Subcutaneous abdominal adipose tissue (tissue), 5 donors: ENCODE measurements around the gene SELENOO.
A peak's percentile ranks its signal among the peaks of the same experiment; 100 is the strongest.

ENCODE experiments used
- H3K27ac ChIP-seq: one replicate; pipeline ENCODE4 v1.7.0; 2013; ENCODE audit warnings: low read depth, mild to moderate bottlenecking, inconsistent platforms, low read length, moderate library complexity
- H3K27me3 ChIP-seq, 5 donors: one replicate each; pipeline ENCODE4 v1.7.0; 2013; ENCODE audit warnings: low read length in 5 of 5, inconsistent platforms in 1 of 5; ENCODE audit not compliant: control insufficient read depth in 5 of 5, insufficient read depth in 4 of 5
- H3K36me3 ChIP-seq, 5 donors: one replicate each; pipeline ENCODE4 v1.7.0; 2013; ENCODE audit warnings: low read length in 5 of 5; ENCODE audit not compliant: control insufficient read depth in 5 of 5, insufficient read depth in 5 of 5
- H3K4me1 ChIP-seq, 5 donors: one replicate each; pipeline ENCODE4 v1.7.0; 2013; ENCODE audit warnings: low read length in 5 of 5, mild to moderate bottlenecking in 3 of 5, moderate library complexity in 1 of 5; ENCODE audit not compliant: control insufficient read depth in 5 of 5, insufficient read depth in 5 of 5
- H3K4me3 ChIP-seq, 5 donors: one replicate each; pipeline ENCODE4 v1.7.0; 2013; ENCODE audit warnings: low read length in 5 of 5, low read depth in 1 of 5
- H3K9ac ChIP-seq, 5 donors: one replicate each; pipeline ENCODE4 v1.7.0; 2013; ENCODE audit warnings: low read length in 5 of 5, mild to moderate bottlenecking in 4 of 5, moderate library complexity in 3 of 5
- H3K9me3 ChIP-seq, 5 donors: one replicate each; pipeline ENCODE4 v1.7.0; 2013; ENCODE audit warnings: low read length in 5 of 5; ENCODE audit not compliant: control insufficient read depth in 5 of 5
- donor health status: healthy.
- donor health status: healthy.
- donor health status: healthy.
- donor health status: healthy.
- donor health status: healthy.

The SELENOO gene

DNA sequence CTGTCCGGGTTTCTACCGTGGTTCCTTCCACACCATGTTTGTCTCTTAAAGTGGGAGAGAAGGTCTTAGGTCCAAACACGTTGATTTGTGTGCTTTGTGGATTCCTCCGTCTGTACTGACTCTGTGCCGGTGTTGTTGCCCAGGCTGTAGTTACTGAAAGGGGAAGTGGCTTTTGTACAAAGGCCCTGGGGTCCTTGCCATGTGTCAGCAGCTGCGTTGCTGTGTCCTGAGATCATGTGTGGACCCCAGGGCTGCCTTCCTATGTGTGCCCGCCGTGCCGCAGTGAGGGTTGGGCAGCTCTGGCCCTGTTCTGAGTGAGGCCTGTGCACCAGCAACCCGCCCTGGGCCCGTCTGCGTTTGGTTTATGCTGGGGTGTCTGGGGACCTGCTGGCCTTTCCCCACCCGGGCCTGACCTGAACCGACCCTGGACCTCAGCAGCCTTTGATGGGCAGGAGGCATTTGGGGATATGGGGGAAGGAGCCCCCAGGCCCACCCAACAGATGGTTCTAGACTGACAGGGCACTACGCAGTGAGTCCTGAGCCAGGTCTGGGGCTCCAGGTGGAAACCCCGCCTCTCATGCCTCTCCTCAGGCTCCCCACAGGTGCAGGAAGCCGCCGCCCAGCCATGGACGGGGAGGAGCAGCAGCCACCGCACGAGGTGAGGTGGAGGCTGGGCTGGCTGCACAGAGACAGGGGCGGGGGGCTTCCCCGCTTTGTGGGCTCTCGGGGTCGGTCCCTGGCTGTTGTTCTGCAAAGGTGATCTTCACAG lies 8.2 kb upstream of the SELENOO start:
- Histone ChIP-seq H3K27me3 (no peaks in the 10 kb centered on the region), H3K9me3 (no peaks in the 10 kb centered on the region), H3K27ac (no peak overlapping the region), H3K9ac (no peak overlapping the region), H3K4me1 (peaks cover 3 to 41% (median 37%) of the 10 kb centered on the region in 5 donors), H3K36me3 (peaks cover 0 to 45% (median 31%) of the 10 kb centered on the region in 5 donors), H3K4me3 (no peak overlapping the region)

DNA sequence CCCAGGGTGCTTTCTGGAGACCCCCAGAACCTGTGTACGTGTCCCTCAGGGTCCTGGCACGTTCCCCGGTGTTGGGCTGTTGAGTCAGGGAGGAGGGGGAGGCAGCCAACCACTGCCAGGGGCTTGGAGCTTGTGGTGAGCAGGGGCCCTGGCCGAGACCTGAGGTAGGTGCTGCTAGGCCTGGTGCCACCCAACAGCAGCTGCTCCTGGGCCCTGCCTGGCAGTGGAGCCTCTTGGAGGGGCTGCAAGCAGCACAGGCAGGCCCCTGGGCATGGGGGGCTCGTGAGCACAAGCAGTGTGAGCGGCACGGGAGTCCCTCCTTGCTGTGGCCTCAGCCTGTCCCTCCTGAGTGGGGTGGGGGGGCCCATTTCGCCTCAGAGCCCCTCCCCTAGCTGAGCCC lies 7.2 kb upstream of the SELENOO start:
- H3K4me1 ChIP-seq, result peaks cover 3 to 41% (median 37%) of the 10 kb centered on the region in 5 donors
- no peak overlapping the region for H3K9ac ChIP-seq
- H3K9me3 ChIP-seq, result no peaks in the 10 kb centered on the region
- no peak overlapping the region for H3K4me3 ChIP-seq
- H3K27me3 ChIP-seq, result no peaks in the 10 kb centered on the region
- no peak overlapping the region for H3K27ac ChIP-seq
- peaks cover 0 to 50% (median 35%) of the 10 kb centered on the region in 5 donors for H3K36me3 ChIP-seq

GRCh38 chr22:50194037-50194805 lies 6.6 kb upstream of the SELENOO start:
- Histone ChIP-seq H3K4me3 (no peak overlapping the region), H3K27me3 (no peaks in the 10 kb centered on the region), H3K9me3 (no peaks in the 10 kb centered on the region), H3K9ac (no peak overlapping the region), H3K4me1 (peaks cover 3 to 38% (median 34%) of the 10 kb centered on the region in 5 donors), H3K27ac (no peak overlapping the region), H3K36me3 (peaks cover 0 to 51% (median 35%) of the 10 kb centered on the region in 5 donors)

DNA sequence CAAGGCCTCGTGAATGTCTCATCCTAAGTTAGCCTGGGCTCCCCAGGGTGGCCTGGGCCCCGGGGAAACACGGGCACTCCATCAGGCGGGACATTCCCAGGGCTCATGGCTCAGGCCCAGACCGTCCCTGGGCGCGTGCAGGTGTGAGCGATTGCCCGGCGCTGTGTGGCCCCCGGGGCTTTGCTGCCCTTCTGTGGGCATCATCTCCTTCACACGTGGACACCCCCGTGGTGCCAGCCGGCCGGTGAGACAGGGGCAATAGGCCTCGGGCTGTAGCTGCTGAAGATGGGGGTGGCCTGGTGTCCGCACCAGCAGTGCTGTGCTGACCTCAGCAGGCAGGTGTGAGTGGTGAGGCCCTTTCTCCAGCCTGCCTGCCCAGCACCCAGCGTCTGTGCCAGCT lies 4.6 kb upstream of the SELENOO start:
- no peak overlapping the region for H3K27ac ChIP-seq
- H3K4me1 ChIP-seq, result peaks cover 0 to 29% (median 23%) of the 10 kb centered on the region in 5 donors
- H3K36me3 ChIP-seq, result peaks cover 0 to 52% (median 35%) of the 10 kb centered on the region in 5 donors
- no peak overlapping the region for H3K4me3 ChIP-seq
- no peaks in the 10 kb centered on the region for H3K9me3 ChIP-seq
- no peak overlapping the region for H3K9ac ChIP-seq
- H3K27me3 ChIP-seq, result no peaks in the 10 kb centered on the region

- Histone ChIP-seq H3K9ac (no peak overlapping the region), H3K4me1 (peaks cover 0 to 29% (median 23%) of the 10 kb centered on the region in 5 donors), H3K4me3 (no peak overlapping the region), H3K27ac (no peak overlapping the region), H3K36me3 (peaks cover 0 to 52% (median 35%) of the 10 kb centered on the region in 5 donors), H3K9me3 (no peaks in the 10 kb centered on the region), H3K27me3 (no peaks in the 10 kb centered on the region)
Observed at GRCh38 chr22:50197000-50197800, 3.6 kb upstream of the SELENOO start.

DNA sequence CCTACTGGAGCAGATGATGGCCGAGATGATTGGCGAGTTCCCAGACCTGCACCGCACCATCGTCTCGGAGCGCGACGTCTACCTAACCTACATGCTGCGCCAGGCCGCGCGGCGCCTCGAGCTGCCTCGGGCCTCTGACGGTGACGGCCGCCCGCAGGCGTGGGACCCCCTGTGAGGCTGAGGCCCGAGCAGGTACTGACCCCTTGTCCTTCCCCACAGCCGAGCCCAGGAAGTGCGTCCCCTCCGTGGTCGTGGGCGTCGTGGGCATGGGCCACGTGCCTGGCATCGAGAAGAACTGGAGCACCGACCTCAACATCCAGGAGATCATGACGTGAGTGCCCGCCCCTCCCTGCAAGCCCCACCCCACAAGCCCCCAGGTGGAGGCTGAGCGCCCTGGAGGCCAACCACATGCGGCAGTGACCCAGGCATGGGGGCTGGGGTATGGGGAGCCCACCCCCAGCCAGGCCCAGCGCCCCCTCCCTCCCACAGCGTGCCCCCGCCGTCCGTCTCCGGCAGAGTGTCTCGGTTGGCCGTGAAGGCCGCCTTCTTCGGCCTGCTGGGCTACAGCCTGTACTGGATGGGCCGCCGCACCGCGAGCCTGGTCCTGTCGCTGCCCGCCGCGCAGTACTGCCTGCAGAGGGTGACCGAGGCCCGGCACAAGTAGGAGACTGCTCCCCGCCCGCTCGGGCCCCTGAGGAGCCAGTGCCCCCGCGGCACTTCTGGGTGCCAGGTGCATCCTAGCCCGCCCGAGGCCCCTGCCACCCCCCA lies 2.8 kb upstream of the SELENOO start:
- peaks cover 0 to 27% (median 19%) of the 10 kb centered on the region in 5 donors for H3K4me1 ChIP-seq
- peaks cover 0 to 52% (median 35%) of the 10 kb centered on the region in 5 donors for H3K36me3 ChIP-seq

GRCh38 chr22:50198624-50199017 lies 2.2 kb upstream of the SELENOO start:
- Histone ChIP-seq H3K36me3 (peaks cover 4 to 47% (median 32%) of the 10 kb centered on the region in 5 donors), H3K9ac (no peak overlapping the region), H3K9me3 (no peaks in the 10 kb centered on the region), H3K27ac (no peak overlapping the region), H3K27me3 (no peaks in the 10 kb centered on the region), H3K4me1 (peaks cover 0 to 27% (median 19%) of the 10 kb centered on the region in 5 donors), H3K4me3 (no peak overlapping the region)

More for the DNA sequence above, 2.8 kb upstream of the SELENOO start:
- Histone ChIP-seq H3K9ac (no peak overlapping the region), H3K4me3 (no peak overlapping the region), H3K27ac (no peak overlapping the region), H3K27me3 (no peaks in the 10 kb centered on the region), H3K9me3 (no peaks in the 10 kb centered on the region)

DNA sequence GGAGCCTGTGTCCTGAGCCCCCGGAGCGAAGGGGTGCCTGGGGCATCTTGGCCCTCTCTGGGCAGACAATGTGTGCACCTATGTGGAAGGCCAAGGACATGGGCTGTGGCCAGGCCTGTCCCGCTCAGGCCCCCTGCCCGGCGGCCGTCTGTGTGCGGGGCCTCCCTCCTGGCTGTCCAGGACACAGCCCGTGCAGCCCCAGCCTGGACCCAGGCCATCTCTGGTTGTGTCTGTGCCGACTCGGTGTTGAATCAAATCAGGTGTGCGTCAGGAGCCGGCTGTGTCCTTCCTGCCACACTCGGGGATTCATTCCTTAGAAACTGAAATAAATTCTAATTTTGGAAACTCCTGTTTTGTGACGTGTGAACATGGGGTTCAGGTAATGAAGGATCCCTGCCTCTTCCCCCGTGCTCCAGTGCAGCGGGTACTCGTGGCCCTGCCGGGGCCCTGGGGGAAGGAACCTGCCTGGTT lies 1.5 kb upstream of the SELENOO start:
- Histone ChIP-seq H3K27ac (no peak overlapping the region), H3K4me3 (no peak overlapping the region), H3K9ac (peak overlapping the region in 3 of 5 donors; percentile 59 to 77 (median 72)), H3K36me3 (peaks cover 6 to 40% (median 27%) of the 10 kb centered on the region in 5 donors), H3K27me3 (no peaks in the 10 kb centered on the region), H3K9me3 (no peaks in the 10 kb centered on the region), H3K4me1 (peaks cover 0 to 27% (median 19%) of the 10 kb centered on the region in 5 donors)

DNA sequence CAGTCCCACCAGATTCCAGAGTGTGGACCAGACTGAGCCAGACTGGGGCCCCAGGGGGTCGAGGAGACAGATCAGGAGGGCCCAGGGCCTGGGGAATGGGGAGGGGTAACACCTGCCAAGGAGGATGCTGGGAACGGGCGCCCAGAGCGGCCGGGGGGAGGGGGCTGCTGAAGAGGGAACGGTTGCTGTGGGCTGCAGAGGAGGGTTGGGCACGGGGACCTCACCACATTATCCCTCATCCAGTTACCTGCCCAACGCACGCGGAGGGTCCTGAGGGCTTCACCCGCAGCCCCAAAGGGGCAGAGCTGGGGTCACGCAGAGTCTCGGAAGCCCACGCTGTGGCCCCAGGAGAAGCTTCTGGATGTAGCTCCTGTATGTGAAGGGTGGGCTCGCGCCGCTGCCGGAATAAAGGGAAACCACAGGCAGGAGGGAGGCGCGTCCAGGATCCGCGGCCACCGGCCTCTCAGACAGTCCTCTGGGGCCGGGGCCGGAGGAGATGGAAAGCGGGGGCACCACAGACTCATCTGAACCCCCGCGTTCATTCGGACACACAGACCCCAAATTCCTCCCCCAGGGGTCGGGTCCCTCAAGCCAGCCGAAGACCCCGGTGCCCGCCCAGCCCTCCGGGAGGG lies 866 bp upstream of the SELENOO start:
- Histone ChIP-seq H3K27ac (no peak overlapping the region), H3K4me1 (peaks cover 0 to 33% (median 25%) of the 10 kb centered on the region in 5 donors), H3K27me3 (no peaks in the 10 kb centered on the region), H3K9me3 (no peaks in the 10 kb centered on the region), H3K9ac (peak overlapping the region in 4 of 5 donors; percentile 59 to 77 (median 74)), H3K4me3 (peak overlapping the region in 4 of 5 donors; percentile 68 to 77 (median 71)), H3K36me3 (peaks cover 6 to 33% (median 20%) of the 10 kb centered on the region in 5 donors)
